ENCODE data around the gene LSS. TPM values are rescaled to one million over a fixed set of nuclear protein-coding genes. Genes with fewer than 3 reads are reported as not detected.

The LSS gene
- polyA plus RNA-seq, 1 donor from 2014 or later, result 101 TPM

- Histone ChIP-seq H3K79me2 (replicated peaks; ENCODE audit: insufficient read depth, low read length) (no peaks in the 10 kb centered on the region), H3K36me3 (ENCODE audit: insufficient read depth, low read length) (peaks cover 10% of the 10 kb centered on the region), H3K27me3 (ENCODE audit: insufficient read depth, low read depth, low read length) (no peaks in the 10 kb centered on the region), H3K4me3 (ENCODE audit: low read length) (no peak overlapping the region), H3F3A (ENCODE audit: insufficient read depth, low read length, poor library complexity, severe bottlenecking) (no peaks in the 10 kb centered on the region), H2AFZ (ENCODE audit: low read depth, low read length) (no peak overlapping the region), H3K9ac (ENCODE audit: low read length) (no peak overlapping the region), H3K4me2 (ENCODE audit: low read length) (no peak overlapping the region), H3K27ac (ENCODE audit: low read length) (no peak overlapping the region), H3K9me3 (ENCODE audit: low read length) (no peaks in the 10 kb centered on the region), H3K9me2 (ENCODE audit: insufficient read depth, low read length) (no peaks in the 10 kb centered on the region), H4K20me1 (ENCODE audit: insufficient read depth) (no peaks in the 10 kb centered on the region)
- TF ChIP-seq POLR2AphosphoS5 (IDR thresholded peaks at IDR 0.05) (no peak), MXI1 (conservative IDR thresholded peaks at IDR 0.05; ENCODE audit: poor library complexity, severe bottlenecking) (no peak), RAD21 (conservative IDR thresholded peaks at IDR 0.05) (no peak), SMC3 (conservative IDR thresholded peaks at IDR 0.05; ENCODE audit: poor library complexity) (no peak), EP300 (conservative IDR thresholded peaks at IDR 0.05; ENCODE audit: poor library complexity, severe bottlenecking) (no peak), TAF1 (IDR thresholded peaks at IDR 0.05; ENCODE audit: low read depth) (no peak), CTCF (IDR thresholded peaks at IDR 0.05; ENCODE audit: poor library complexity, severe bottlenecking) (no peak), EZH2 (IDR thresholded peaks at IDR 0.05; ENCODE audit: borderline replicate concordance, insufficient read depth, low read length, poor library complexity, severe bottlenecking) (no peak)
- TF ChIP-seq, protein P1, sequence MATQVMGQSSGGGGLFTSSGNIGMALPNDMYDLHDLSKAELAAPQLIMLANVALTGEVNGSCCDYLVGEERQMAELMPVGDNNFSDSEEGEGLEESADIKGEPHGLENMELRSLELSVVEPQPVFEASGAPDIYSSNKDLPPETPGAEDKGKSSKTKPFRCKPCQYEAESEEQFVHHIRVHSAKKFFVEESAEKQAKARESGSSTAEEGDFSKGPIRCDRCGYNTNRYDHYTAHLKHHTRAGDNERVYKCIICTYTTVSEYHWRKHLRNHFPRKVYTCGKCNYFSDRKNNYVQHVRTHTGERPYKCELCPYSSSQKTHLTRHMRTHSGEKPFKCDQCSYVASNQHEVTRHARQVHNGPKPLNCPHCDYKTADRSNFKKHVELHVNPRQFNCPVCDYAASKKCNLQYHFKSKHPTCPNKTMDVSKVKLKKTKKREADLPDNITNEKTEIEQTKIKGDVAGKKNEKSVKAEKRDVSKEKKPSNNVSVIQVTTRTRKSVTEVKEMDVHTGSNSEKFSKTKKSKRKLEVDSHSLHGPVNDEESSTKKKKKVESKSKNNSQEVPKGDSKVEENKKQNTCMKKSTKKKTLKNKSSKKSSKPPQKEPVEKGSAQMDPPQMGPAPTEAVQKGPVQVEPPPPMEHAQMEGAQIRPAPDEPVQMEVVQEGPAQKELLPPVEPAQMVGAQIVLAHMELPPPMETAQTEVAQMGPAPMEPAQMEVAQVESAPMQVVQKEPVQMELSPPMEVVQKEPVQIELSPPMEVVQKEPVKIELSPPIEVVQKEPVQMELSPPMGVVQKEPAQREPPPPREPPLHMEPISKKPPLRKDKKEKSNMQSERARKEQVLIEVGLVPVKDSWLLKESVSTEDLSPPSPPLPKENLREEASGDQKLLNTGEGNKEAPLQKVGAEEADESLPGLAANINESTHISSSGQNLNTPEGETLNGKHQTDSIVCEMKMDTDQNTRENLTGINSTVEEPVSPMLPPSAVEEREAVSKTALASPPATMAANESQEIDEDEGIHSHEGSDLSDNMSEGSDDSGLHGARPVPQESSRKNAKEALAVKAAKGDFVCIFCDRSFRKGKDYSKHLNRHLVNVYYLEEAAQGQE (IDR thresholded peaks at IDR 0.05; ENCODE audit: borderline replicate concordance), result no peak
Observed at GRCh38 chr21:46250146-46250725, 21.7 kb upstream of the LSS start.

GRCh38 chr21:46248827-46249226 lies 20.3 kb upstream of the LSS start:
- no peaks in the 10 kb centered on the region for H3F3A ChIP-seq (ENCODE audit: insufficient read depth, low read length, poor library complexity, severe bottlenecking)
- H3K27me3 ChIP-seq (ENCODE audit: insufficient read depth, low read depth, low read length), result no peaks in the 10 kb centered on the region
- no peaks in the 10 kb centered on the region for H3K9me3 ChIP-seq (ENCODE audit: low read length)
- TF ChIP-seq SMC3 (conservative IDR thresholded peaks at IDR 0.05; ENCODE audit: poor library complexity) (no peak), MXI1 (conservative IDR thresholded peaks at IDR 0.05; ENCODE audit: poor library complexity, severe bottlenecking) (no peak), TAF1 (IDR thresholded peaks at IDR 0.05; ENCODE audit: low read depth) (no peak), POLR2AphosphoS5 (IDR thresholded peaks at IDR 0.05) (no peak), CTCF (IDR thresholded peaks at IDR 0.05; ENCODE audit: poor library complexity, severe bottlenecking) (no peak), EP300 (conservative IDR thresholded peaks at IDR 0.05; ENCODE audit: poor library complexity, severe bottlenecking) (no peak), EZH2 (IDR thresholded peaks at IDR 0.05; ENCODE audit: borderline replicate concordance, insufficient read depth, low read length, poor library complexity, severe bottlenecking) (no peak), RAD21 (conservative IDR thresholded peaks at IDR 0.05) (no peak)
- TF ChIP-seq, protein P1 (IDR thresholded peaks at IDR 0.05; ENCODE audit: borderline replicate concordance), result no peak
- H3K4me3 ChIP-seq (ENCODE audit: low read length), result no peak overlapping the region
- no peaks in the 10 kb centered on the region for H3K9me2 ChIP-seq (ENCODE audit: insufficient read depth, low read length)
- H4K20me1 ChIP-seq (ENCODE audit: insufficient read depth), result no peaks in the 10 kb centered on the region
- H3K36me3 ChIP-seq (ENCODE audit: insufficient read depth, low read length), result peaks cover 5% of the 10 kb centered on the region
- no peak overlapping the region for H3K27ac ChIP-seq (ENCODE audit: low read length)
- H3K79me2 ChIP-seq (replicated peaks; ENCODE audit: insufficient read depth, low read length), result no peaks in the 10 kb centered on the region
- H3K9ac ChIP-seq (ENCODE audit: low read length), result no peak overlapping the region
- no peak overlapping the region for H2AFZ ChIP-seq (ENCODE audit: low read depth, low read length)
- H3K4me2 ChIP-seq (ENCODE audit: low read length), result no peak overlapping the region

Measured in neural cell (in vitro differentiated cells).